Mucosa of rectum (tissue), 2 donors: ENCODE data around the gene VSTM1.

Experiments used
- H3K27ac ChIP-seq, 2 donors: one replicate each; pipeline ENCODE4 v1.7.0; 2013; ENCODE audit warnings: inconsistent platforms in 2 of 2, low read depth in 2 of 2, low read length in 2 of 2
- H3K27me3 ChIP-seq, 2 donors: one replicate each; pipeline ENCODE4 v1.7.0; 2013; ENCODE audit warnings: low read length in 2 of 2; ENCODE audit not compliant: control insufficient read depth in 2 of 2, insufficient read depth in 2 of 2
- H3K36me3 ChIP-seq, 2 donors: one replicate each; pipeline ENCODE4 v1.7.0; 2013; ENCODE audit warnings: low read length in 2 of 2; ENCODE audit not compliant: control insufficient read depth in 2 of 2, insufficient read depth in 2 of 2
- H3K4me1 ChIP-seq, 2 donors: one replicate each; pipeline ENCODE4 v1.7.0; 2013; ENCODE audit warnings: low read length in 2 of 2, mild to moderate bottlenecking in 1 of 2; ENCODE audit not compliant: control insufficient read depth in 2 of 2, insufficient read depth in 2 of 2
- H3K4me3 ChIP-seq, 2 donors: one replicate each; pipeline ENCODE4 v1.7.0; 2013; ENCODE audit warnings: low read length in 2 of 2
- H3K9ac ChIP-seq, 2 donors: one replicate each; pipeline ENCODE4 v1.7.0; 2013; ENCODE audit warnings: low read length in 2 of 2, low read depth in 1 of 2, mild to moderate bottlenecking in 1 of 2
- H3K9me3 ChIP-seq, 2 donors: one replicate each; pipeline ENCODE4 v1.7.0; 2013; ENCODE audit warnings: low read length in 2 of 2; ENCODE audit not compliant: control insufficient read depth in 2 of 2
- donor health status: healthy.
- donor health status: Normal muscosa, but diverticular disease.

The VSTM1 gene

DNA sequence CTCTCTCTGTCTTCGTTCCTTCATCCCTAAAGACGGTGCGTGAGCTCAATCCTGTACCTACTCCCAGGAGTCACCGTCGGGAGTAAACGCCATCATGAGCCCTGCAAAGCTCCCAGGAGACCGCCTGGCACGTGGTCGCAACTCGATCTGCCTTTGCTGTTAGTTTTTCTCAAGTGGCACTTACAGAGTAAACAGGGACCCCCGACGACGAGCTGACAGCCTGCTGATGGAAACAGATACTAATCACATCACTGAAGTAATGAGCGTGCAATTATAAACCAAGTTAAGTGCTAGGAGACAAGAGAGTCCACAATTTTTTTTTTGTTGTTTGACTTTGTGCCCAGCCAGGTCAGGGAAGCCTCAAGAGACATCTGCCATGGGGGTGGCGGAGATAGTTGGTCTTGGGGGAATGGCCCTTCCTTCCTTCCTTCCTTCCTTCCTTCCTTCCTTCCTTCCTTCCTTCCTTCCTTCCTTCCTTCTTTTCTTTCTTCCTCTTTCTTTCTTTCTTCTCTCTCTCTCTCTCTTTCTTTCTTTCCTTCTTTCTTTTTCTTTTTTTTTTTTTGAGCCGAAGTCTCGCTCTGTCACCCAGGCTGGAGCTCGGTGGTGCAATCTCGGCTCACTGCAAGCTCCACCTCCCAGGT, 48.7 kb downstream of the VSTM1 start:
- no peak overlapping the region for H3K9ac ChIP-seq

DNA sequence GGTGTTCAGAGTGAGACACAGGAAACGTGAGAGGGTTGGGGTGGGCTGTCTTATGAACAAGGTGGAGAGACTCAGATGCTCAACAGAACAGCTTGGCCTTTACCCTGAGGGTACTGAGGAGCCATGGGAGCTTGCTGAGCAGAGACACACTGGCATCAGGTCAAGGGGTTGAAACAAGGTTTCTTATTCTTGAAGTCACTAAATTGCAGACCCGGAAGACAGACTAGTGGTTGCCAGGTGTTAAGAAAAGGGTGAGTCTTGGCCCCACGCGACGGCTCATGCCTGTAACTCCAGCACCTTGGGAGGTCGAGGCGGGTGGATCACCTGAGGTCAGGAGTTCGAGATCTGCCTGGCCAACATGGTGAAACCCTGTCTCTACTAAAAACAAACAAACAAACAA, 49.8 kb downstream of the VSTM1 start:
- Histone ChIP-seq H3K36me3 (no peaks in the 10 kb centered on the region), H3K9me3 (no peaks in the 10 kb centered on the region), H3K4me3 (no peak overlapping the region), H3K9ac (no peak overlapping the region), H3K27ac (no peak overlapping the region), H3K27me3 (no peaks in the 10 kb centered on the region), H3K4me1 (no peaks in the 10 kb centered on the region)

More for the DNA sequence above, 48.7 kb downstream of the VSTM1 start:
- Histone ChIP-seq H3K27ac (no peak overlapping the region), H3K9me3 (no peaks in the 10 kb centered on the region), H3K36me3 (no peaks in the 10 kb centered on the region), H3K4me3 (no peak overlapping the region), H3K27me3 (no peaks in the 10 kb centered on the region), H3K4me1 (peaks cover 0 to under 1% of the 10 kb centered on the region in 2 donors)

DNA sequence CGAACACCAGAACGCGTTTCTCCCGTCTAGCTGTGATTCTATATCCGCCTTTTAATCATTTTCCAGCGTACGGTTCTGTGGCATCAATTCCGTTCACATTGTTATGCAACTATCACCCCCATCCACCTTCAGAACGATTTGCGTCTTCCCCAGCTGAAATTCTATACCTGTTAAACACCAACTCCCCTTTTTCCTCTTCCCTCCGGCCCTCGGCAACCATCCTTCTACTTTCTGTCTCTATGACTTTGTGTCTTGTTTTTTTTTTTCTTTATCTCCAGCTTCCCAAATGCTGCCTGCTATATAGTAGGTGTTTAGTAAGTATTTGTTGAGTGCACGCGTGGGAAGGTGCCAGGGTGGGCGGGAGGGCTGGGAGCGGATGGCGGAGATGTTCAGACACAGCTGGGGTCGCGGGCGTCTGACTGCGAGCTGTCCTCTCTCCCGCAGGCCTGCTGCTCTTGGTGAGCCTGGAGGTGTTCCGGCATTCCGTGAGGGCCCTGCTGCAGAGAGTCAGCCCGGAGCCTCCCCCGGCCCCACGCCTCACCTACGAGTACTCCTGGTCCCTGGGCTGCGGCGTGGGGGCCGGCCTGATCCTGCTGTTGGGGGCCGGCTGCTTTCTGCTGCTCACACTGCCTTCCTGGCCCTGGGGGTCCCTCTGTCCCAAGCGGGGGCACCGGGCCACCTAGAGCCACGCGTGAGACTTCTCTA, 52.0 kb downstream of the VSTM1 start:
- Histone ChIP-seq H3K27me3 (no peaks in the 10 kb centered on the region), H3K4me1 (no peaks in the 10 kb centered on the region), H3K36me3 (no peaks in the 10 kb centered on the region), H3K9me3 (no peaks in the 10 kb centered on the region), H3K27ac (no peak overlapping the region), H3K9ac (no peak overlapping the region), H3K4me3 (no peak overlapping the region)

DNA sequence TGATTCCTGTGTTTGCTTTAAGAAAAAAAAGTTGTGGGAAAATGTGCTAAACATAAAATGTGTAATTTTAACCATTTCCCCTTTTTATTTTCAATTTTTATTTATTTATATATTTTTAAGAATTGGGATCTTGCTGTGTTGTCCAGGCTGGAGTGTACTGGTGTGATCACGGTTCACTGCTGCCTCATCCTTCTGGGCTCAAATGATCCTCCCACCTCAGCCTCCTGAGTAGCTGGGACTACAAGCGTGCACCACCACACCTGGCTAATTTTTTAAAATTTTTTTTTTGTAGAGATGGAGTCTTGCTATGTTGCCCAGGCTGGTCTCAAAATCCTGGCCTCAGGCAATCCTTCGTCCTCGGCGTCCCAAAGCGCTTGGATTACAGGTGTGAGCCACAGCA, 53.2 kb downstream of the VSTM1 start:
- no peaks in the 10 kb centered on the region for H3K27me3 ChIP-seq
- no peaks in the 10 kb centered on the region for H3K4me1 ChIP-seq
- no peaks in the 10 kb centered on the region for H3K9me3 ChIP-seq
- no peak overlapping the region for H3K4me3 ChIP-seq
- H3K9ac ChIP-seq, result no peak overlapping the region
- H3K27ac ChIP-seq, result no peak overlapping the region
- H3K36me3 ChIP-seq, result no peaks in the 10 kb centered on the region

DNA sequence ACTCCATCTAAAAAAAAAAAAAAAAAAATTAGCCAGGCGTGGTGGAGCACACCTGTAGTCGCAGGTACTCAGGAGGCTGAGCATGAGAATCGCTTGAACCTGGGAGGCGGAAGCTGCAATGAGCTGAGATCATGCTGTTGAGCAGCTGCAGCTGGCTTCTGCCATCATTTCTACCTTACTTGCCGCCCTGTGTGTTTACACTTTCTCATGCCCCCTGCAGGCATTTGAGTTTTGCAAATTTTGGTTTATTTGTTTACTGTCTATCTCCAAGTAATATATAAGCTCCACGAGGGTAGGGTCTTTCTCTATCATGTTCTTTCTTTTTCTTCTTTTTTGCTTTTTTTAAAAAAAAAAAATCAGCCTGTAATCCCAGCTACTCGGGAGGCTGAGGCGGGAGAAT, 54.3 kb downstream of the VSTM1 start:
- no peaks in the 10 kb centered on the region for H3K4me1 ChIP-seq
- no peaks in the 10 kb centered on the region for H3K27me3 ChIP-seq
- H3K4me3 ChIP-seq, result no peak overlapping the region
- H3K27ac ChIP-seq, result no peak overlapping the region
- H3K9ac ChIP-seq, result no peak overlapping the region
- no peaks in the 10 kb centered on the region for H3K36me3 ChIP-seq
- no peaks in the 10 kb centered on the region for H3K9me3 ChIP-seq

DNA sequence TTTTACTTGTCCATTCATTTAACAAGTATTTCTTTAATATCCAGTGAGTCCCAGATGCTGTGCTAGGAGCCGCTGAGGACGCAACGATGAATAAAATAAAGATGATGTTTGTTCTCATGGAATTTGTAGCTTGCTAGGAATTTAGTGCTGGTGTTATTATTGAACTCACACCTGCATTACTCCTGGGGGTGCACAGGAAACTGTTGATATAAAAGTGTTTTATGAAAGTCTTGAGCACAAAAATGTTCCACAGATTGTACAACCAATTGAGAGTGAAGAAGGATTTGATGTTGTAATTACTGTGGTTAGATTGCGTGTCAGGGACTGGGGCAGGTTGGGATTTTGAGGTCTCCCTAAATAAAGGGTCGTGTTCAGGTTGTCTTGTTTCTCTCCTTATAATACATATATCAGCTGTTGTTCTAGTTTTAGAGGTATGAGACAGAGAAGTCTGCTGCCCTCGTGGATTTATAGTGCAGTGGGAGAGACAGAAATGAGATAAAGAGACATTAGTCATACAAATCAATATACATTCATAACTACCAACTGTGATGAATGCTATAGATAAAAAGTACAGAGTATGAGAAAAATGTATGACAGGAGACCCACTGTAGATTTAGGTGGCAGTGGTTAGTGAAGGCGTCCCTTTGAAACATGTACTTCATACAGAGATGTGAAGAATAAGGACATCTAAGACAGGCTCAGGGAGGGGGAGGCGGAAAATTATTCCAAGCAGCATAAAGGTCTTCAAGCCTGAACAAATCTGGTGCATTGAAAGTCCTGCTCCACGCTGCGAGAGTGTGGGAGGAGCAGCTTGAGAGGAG, 61.0 kb downstream of the VSTM1 start:
- Histone ChIP-seq H3K27ac (no peak overlapping the region), H3K4me3 (no peak overlapping the region), H3K36me3 (no peaks in the 10 kb centered on the region), H3K27me3 (peaks cover 2 to 3% of the 10 kb centered on the region in 2 donors), H3K9me3 (no peaks in the 10 kb centered on the region), H3K4me1 (no peaks in the 10 kb centered on the region), H3K9ac (no peak overlapping the region)

DNA sequence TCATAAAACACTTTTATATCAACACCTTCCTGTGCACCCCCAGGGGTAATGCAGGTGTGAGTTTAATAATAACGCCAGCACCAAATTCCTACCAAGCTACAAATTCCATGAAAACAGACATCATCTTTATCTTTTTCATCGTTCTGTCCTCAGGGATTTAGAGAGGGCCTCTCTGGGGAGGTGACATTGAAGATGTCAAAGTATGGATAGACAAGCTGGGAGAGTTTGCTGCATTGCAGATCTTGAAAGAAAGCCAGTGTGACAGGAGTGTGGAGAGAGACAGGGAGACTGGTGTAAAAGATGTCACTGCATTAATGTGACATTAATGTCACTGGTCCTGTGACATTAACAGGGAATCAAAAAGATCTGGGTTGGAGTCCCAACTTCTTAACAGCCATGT, 62.2 kb downstream of the VSTM1 start:
- Histone ChIP-seq H3K27ac (no peak overlapping the region), H3K27me3 (peaks cover 2 to 3% of the 10 kb centered on the region in 2 donors), H3K9me3 (no peaks in the 10 kb centered on the region), H3K36me3 (no peaks in the 10 kb centered on the region), H3K9ac (no peak overlapping the region), H3K4me1 (no peaks in the 10 kb centered on the region), H3K4me3 (no peak overlapping the region)

DNA sequence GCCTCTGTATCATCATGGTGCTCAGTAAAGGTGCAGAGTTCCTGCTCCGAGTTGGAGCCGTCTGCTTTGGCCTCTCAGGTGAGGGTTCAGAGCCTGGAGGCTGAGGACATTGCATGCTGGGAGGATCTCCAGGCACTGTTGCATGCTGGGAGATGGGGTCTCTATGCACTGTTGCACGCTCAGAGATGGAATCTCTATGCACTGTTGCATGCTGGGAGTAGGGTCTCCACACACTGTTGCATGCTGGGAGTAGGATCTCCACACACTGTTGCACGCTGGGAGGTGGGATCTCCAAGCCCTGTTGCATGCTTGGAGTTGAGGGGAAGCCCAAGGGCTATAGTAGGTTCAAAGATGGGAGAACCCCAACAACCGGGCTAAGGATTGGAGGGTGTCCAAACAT, 64.0 kb downstream of the VSTM1 start:
- H3K4me3 ChIP-seq, result no peak overlapping the region
- H3K9me3 ChIP-seq, result no peaks in the 10 kb centered on the region
- H3K27ac ChIP-seq, result no peak overlapping the region
- no peaks in the 10 kb centered on the region for H3K4me1 ChIP-seq
- H3K36me3 ChIP-seq, result no peaks in the 10 kb centered on the region
- H3K27me3 ChIP-seq, result peaks cover 2 to 3% of the 10 kb centered on the region in 2 donors
- H3K9ac ChIP-seq, result no peak overlapping the region

DNA sequence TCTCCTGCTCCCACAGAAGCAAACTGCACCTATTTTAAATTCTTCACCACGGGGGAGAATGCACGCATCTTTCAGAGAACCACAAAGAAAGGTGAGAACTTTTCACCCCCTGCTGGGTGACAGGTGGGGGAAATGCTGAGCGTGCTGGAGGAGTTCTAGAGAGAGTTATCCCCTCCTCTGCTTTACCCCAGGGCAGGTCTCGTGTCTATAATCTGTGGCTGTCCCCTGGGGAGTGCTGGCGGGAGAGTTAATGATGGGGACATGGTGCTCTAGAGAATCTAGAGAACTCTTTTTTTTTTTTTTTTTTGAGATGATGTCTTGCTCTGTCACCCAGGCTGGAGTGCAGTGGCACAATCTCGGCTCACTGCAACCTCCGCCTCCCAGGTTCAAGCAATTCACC, 65.5 kb downstream of the VSTM1 start:
- H3K27me3 ChIP-seq, result peaks cover 7 to 8% of the 10 kb centered on the region in 2 donors

DNA sequence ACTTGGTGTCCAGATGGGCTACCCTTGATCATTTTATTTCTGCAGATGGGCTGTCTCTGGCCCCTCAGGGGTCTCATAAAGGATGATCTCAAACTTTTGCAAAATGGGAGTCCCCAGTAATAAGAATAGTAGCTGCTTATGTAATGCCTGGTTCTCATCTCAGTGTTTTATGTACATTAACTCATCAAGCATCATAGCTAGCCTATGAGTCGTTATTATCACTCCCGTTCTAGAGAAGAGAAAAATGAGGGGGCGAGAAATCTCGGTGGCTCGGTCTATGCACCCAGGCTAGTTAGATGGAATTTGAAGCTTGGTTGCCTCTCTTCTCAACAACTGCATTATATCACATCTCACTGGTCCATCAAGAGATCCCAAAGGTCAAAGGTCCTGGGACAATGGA, 68.9 kb downstream of the VSTM1 start:
- H3K27ac ChIP-seq, result no peak overlapping the region
- peaks cover 11 to 13% of the 10 kb centered on the region in 2 donors for H3K27me3 ChIP-seq
- no peak overlapping the region for H3K4me3 ChIP-seq
- no peak overlapping the region for H3K9ac ChIP-seq
- no peaks in the 10 kb centered on the region for H3K36me3 ChIP-seq
- H3K9me3 ChIP-seq, result no peaks in the 10 kb centered on the region
- no peaks in the 10 kb centered on the region for H3K4me1 ChIP-seq

More for the DNA sequence above, 65.5 kb downstream of the VSTM1 start:
- H3K9me3 ChIP-seq, result no peaks in the 10 kb centered on the region
- H3K4me1 ChIP-seq, result no peaks in the 10 kb centered on the region
- no peak overlapping the region for H3K4me3 ChIP-seq
- H3K27ac ChIP-seq, result no peak overlapping the region
- H3K9ac ChIP-seq, result no peak overlapping the region
- H3K36me3 ChIP-seq, result no peaks in the 10 kb centered on the region
